ENCODE measurements around the gene LAMC2. TPM values are rescaled to one million over a fixed set of nuclear protein-coding genes. Genes with fewer than 3 reads are reported as not detected.

Gene LAMC2
- total and polyA plus RNA-seq, 2 experiments from 2014 or later: 1.9 to 2.7 TPM

- H3K4me2 ChIP-seq (ENCODE audit: unreplicated experiment): no peak overlapping the region
- H3K9me3 ChIP-seq (ENCODE audit: low read depth): no peaks in the 10 kb centered on the region
- H3K9ac ChIP-seq: no peak overlapping the region
- DNase-seq: no peak
- no peaks in the 10 kb centered on the region for H3K36me3 ChIP-seq (ENCODE audit: low read depth)
- no peaks in the 10 kb centered on the region for H3K9me2 ChIP-seq (ENCODE audit: insufficient read depth)
- no peaks in the 10 kb centered on the region for H3K79me2 ChIP-seq (ENCODE audit: insufficient read depth)
- H3K4me1 ChIP-seq (ENCODE audit: insufficient read depth): peaks cover 10% of the 10 kb centered on the region
- H3K4me3 ChIP-seq: no peak overlapping the region
- H3K27ac ChIP-seq: no peak overlapping the region
- WGBS, 2 experiments (ENCODE audit: low coverage in 1 of 2, low lambda C conversion rate in 2 of 2, missing lambda C conversion rate in 2 of 2): 94 to 100% methylated on average over 1 of the region's 1 CpG
- H3K27me3 ChIP-seq (replicated peaks; ENCODE audit: insufficient read depth): no peaks in the 10 kb centered on the region
- no peak overlapping the region for H2AFZ ChIP-seq
- in situ Hi-C loops (cut with MboI): no loop called here
- TF ChIP-seq EZH2 (IDR thresholded peaks at IDR 0.05; ENCODE audit: insufficient read depth, poor library complexity, severe bottlenecking) (no peak), EZH2phosphoT487 (IDR thresholded peaks at IDR 0.05; ENCODE audit: insufficient read depth, low read depth) (no peak)
- H3F3A ChIP-seq (ENCODE audit: insufficient read depth): peaks cover 23% of the 10 kb centered on the region
- H4K20me1 ChIP-seq (ENCODE audit: insufficient read depth): no peaks in the 10 kb centered on the region
These were observed 26.8 kb downstream of the LAMC2 start for GRCh38 chr1:183212870-183213269.

- Histone ChIP-seq H3K9me3 (ENCODE audit: low read depth) (no peaks in the 10 kb centered on the region), H3K27me3 (replicated peaks; ENCODE audit: insufficient read depth) (no peaks in the 10 kb centered on the region), H3K4me2 (ENCODE audit: unreplicated experiment) (no peak overlapping the region), H3K4me1 (ENCODE audit: insufficient read depth) (peaks cover 6% of the 10 kb centered on the region), H3K9me2 (ENCODE audit: insufficient read depth) (no peaks in the 10 kb centered on the region), H2AFZ (no peak overlapping the region), H4K20me1 (ENCODE audit: insufficient read depth) (no peaks in the 10 kb centered on the region), H3K27ac (no peak overlapping the region), H3K79me2 (ENCODE audit: insufficient read depth) (no peaks in the 10 kb centered on the region), H3K36me3 (ENCODE audit: low read depth) (no peaks in the 10 kb centered on the region), H3K9ac (no peak overlapping the region), H3K4me3 (no peak overlapping the region), H3F3A (ENCODE audit: insufficient read depth) (peaks cover 17% of the 10 kb centered on the region)
- no peak for DNase-seq
- in situ Hi-C loops (cut with MboI): no loop called here
- 90 to 94% methylated on average over 5 of the region's 5 CpGs for WGBS, 2 experiments (ENCODE audit: low coverage in 1 of 2, low lambda C conversion rate in 2 of 2, missing lambda C conversion rate in 2 of 2)
- TF ChIP-seq EZH2 (IDR thresholded peaks at IDR 0.05; ENCODE audit: insufficient read depth, poor library complexity, severe bottlenecking): no peak
- no peak for TF ChIP-seq EZH2phosphoT487 (IDR thresholded peaks at IDR 0.05; ENCODE audit: insufficient read depth, low read depth)
These were observed 28.2 kb downstream of the LAMC2 start for GRCh38 chr1:183214021-183214970.

- no peaks in the 10 kb centered on the region for H3K36me3 ChIP-seq (ENCODE audit: low read depth)
- 57 to 60% methylated on average over 13 of the region's 13 CpGs for WGBS, 2 experiments (ENCODE audit: low coverage in 1 of 2, low lambda C conversion rate in 2 of 2, missing lambda C conversion rate in 2 of 2)
- TF ChIP-seq EZH2 (IDR thresholded peaks at IDR 0.05; ENCODE audit: insufficient read depth, poor library complexity, severe bottlenecking) (no peak), EZH2phosphoT487 (IDR thresholded peaks at IDR 0.05; ENCODE audit: insufficient read depth, low read depth) (no peak)
- no peak overlapping the region for H3K9ac ChIP-seq
- no peaks in the 10 kb centered on the region for H3K9me2 ChIP-seq (ENCODE audit: insufficient read depth)
- no peak overlapping the region for H3K4me2 ChIP-seq (ENCODE audit: unreplicated experiment)
- H3K27me3 ChIP-seq (replicated peaks; ENCODE audit: insufficient read depth): no peaks in the 10 kb centered on the region
- H4K20me1 ChIP-seq (ENCODE audit: insufficient read depth): no peaks in the 10 kb centered on the region
- H3K79me2 ChIP-seq (ENCODE audit: insufficient read depth): no peaks in the 10 kb centered on the region
- no peak for DNase-seq
- peaks cover 9% of the 10 kb centered on the region; the same call in 1 of the 2 replicates for H3F3A ChIP-seq (ENCODE audit: insufficient read depth)
- H3K9me3 ChIP-seq (ENCODE audit: low read depth): no peaks in the 10 kb centered on the region
- no peak overlapping the region for H3K4me3 ChIP-seq
- no peak overlapping the region for H3K27ac ChIP-seq
- in situ Hi-C loops (cut with MboI): no loop called here
- no peak overlapping the region for H2AFZ ChIP-seq
- no peaks in the 10 kb centered on the region for H3K4me1 ChIP-seq (ENCODE audit: insufficient read depth)
These were observed 29.1 kb downstream of the LAMC2 start for GRCh38 chr1:183215076-183215720.

GRCh38 chr1:183215936-183216335, 29.9 kb downstream of the LAMC2 start:
- Histone ChIP-seq H3K27me3 (replicated peaks; ENCODE audit: insufficient read depth) (no peaks in the 10 kb centered on the region), H3K4me2 (ENCODE audit: unreplicated experiment) (no peak overlapping the region), H3F3A (ENCODE audit: insufficient read depth) (peaks cover 1% of the 10 kb centered on the region; the same call in 1 of the 2 replicates), H4K20me1 (ENCODE audit: insufficient read depth) (no peaks in the 10 kb centered on the region), H3K9me2 (ENCODE audit: insufficient read depth) (no peaks in the 10 kb centered on the region), H3K4me1 (ENCODE audit: insufficient read depth) (no peaks in the 10 kb centered on the region), H3K4me3 (no peak overlapping the region), H3K36me3 (ENCODE audit: low read depth) (no peaks in the 10 kb centered on the region), H3K79me2 (ENCODE audit: insufficient read depth) (no peaks in the 10 kb centered on the region), H3K27ac (no peak overlapping the region), H3K9ac (no peak overlapping the region), H3K9me3 (ENCODE audit: low read depth) (no peaks in the 10 kb centered on the region), H2AFZ (no peak overlapping the region)
- no peak for DNase-seq
- WGBS, 2 experiments (ENCODE audit: low coverage in 1 of 2, low lambda C conversion rate in 2 of 2, missing lambda C conversion rate in 2 of 2): 98 to 100% methylated on average over 4 of the region's 4 CpGs
- TF ChIP-seq EZH2phosphoT487 (IDR thresholded peaks at IDR 0.05; ENCODE audit: insufficient read depth, low read depth) (no peak), EZH2 (IDR thresholded peaks at IDR 0.05; ENCODE audit: insufficient read depth, poor library complexity, severe bottlenecking) (no peak)
- in situ Hi-C loops (cut with MboI): no loop called here
